ENCODE data around the gene EFNB2. TPM values are rescaled to one million over a fixed set of nuclear protein-coding genes. Genes with fewer than 3 reads are reported as not detected.

EFNB2 gene
- total RNA-seq, 1 experiment from 2014 or later: 5.2 TPM

- POLR2A ChIA-PET (ENCODE audit: low non-redundant PET): no interaction called here
Observed at GRCh38 chr13:106498158-106498557, 37.3 kb downstream of the EFNB2 start.

GRCh38 chr13:106497079-106497478, 38.4 kb downstream of the EFNB2 start:
- Histone ChIP-seq H3K4me1 (ENCODE audit: insufficient read depth, low read length, poor library complexity, severe bottlenecking) (no peaks in the 10 kb centered on the region), H3K27ac (ENCODE audit: low read depth, low read length, poor library complexity, severe bottlenecking) (no peak overlapping the region), H3K4me3 (ENCODE audit: low read depth, low read length, poor library complexity, severe bottlenecking) (no peak overlapping the region), H3K36me3 (ENCODE audit: insufficient read depth, low read length, poor library complexity, severe bottlenecking) (no peaks in the 10 kb centered on the region), H3K27me3 (replicated peaks; ENCODE audit: insufficient read depth, low read depth, low read length, poor library complexity) (no peaks in the 10 kb centered on the region), H3K9me3 (ENCODE audit: low read depth, low read length, poor library complexity, severe bottlenecking) (no peaks in the 10 kb centered on the region)
- no peak for DNase-seq (ENCODE audit: low spot score)
- intact Hi-C loops (cut with micrococcal nuclease; ENCODE audit: unreplicated experiment): no loop called here
- no TSS peak for BruUV-seq (replicated peaks)
- CTCF ChIA-PET: no interaction called here
- POLR2A ChIA-PET (ENCODE audit: low non-redundant PET): no interaction called here
- TF ChIP-seq EZH2 (IDR thresholded peaks at IDR 0.05; ENCODE audit: borderline replicate concordance, low read depth, low read length, poor library complexity, severe bottlenecking): no peak

More at GRCh38 chr13:106498158-106498557, 37.3 kb downstream of the EFNB2 start:
- H3K27ac ChIP-seq (ENCODE audit: low read depth, low read length, poor library complexity, severe bottlenecking): no peak overlapping the region
- DNase-seq (ENCODE audit: low spot score): no peak
- no peak overlapping the region for H3K4me3 ChIP-seq (ENCODE audit: low read depth, low read length, poor library complexity, severe bottlenecking)
- no TSS peak for BruUV-seq (replicated peaks)
- TF ChIP-seq EZH2 (IDR thresholded peaks at IDR 0.05; ENCODE audit: borderline replicate concordance, low read depth, low read length, poor library complexity, severe bottlenecking) (no peak), CTCF (conservative IDR thresholded peaks at IDR 0.05; ENCODE audit: low read depth, low read length) (no peak)
- no peaks in the 10 kb centered on the region for H3K27me3 ChIP-seq (replicated peaks; ENCODE audit: insufficient read depth, low read depth, low read length, poor library complexity)
- H3K36me3 ChIP-seq (ENCODE audit: insufficient read depth, low read length, poor library complexity, severe bottlenecking): no peaks in the 10 kb centered on the region
- no peaks in the 10 kb centered on the region for H3K4me1 ChIP-seq (ENCODE audit: insufficient read depth, low read length, poor library complexity, severe bottlenecking)
- no peaks in the 10 kb centered on the region for H3K9me3 ChIP-seq (ENCODE audit: low read depth, low read length, poor library complexity, severe bottlenecking)
- CTCF ChIA-PET: no interaction called here
- intact Hi-C loops (cut with micrococcal nuclease; ENCODE audit: unreplicated experiment): no loop called here

- POLR2A ChIA-PET (ENCODE audit: low non-redundant PET): no interaction called here
- TF ChIP-seq CTCF (conservative IDR thresholded peaks at IDR 0.05; ENCODE audit: low read depth, low read length): no peak
- no peak for TF ChIP-seq EZH2 (IDR thresholded peaks at IDR 0.05; ENCODE audit: borderline replicate concordance, low read depth, low read length, poor library complexity, severe bottlenecking)
- intact Hi-C loops (cut with micrococcal nuclease; ENCODE audit: unreplicated experiment): no loop called here
- BruUV-seq (replicated peaks): no TSS peak
- CTCF ChIA-PET: no interaction called here
- no peaks in the 10 kb centered on the region for H3K4me1 ChIP-seq (ENCODE audit: insufficient read depth, low read length, poor library complexity, severe bottlenecking)
- no peaks in the 10 kb centered on the region for H3K9me3 ChIP-seq (ENCODE audit: low read depth, low read length, poor library complexity, severe bottlenecking)
- no peaks in the 10 kb centered on the region for H3K36me3 ChIP-seq (ENCODE audit: insufficient read depth, low read length, poor library complexity, severe bottlenecking)
- DNase-seq (ENCODE audit: low spot score): no peak
- no peak overlapping the region for H3K4me3 ChIP-seq (ENCODE audit: low read depth, low read length, poor library complexity, severe bottlenecking)
- no peak overlapping the region for H3K27ac ChIP-seq (ENCODE audit: low read depth, low read length, poor library complexity, severe bottlenecking)
- no peaks in the 10 kb centered on the region for H3K27me3 ChIP-seq (replicated peaks; ENCODE audit: insufficient read depth, low read depth, low read length, poor library complexity)
Observed at GRCh38 chr13:106496072-106496997, 39.1 kb downstream of the EFNB2 start.
